ENCODE results near the gene CCL4. TPM values are rescaled to one million over a fixed set of nuclear protein-coding genes. Genes with fewer than 3 reads are reported as not detected.
"Not testable (repeated sequence)": the region's sequence is repeated elsewhere in the genome, so short reads cannot be mapped to it uniquely, and the experiment has no call there.

Gene CCL4
- total RNA-seq, 4 donors from 2014 or later, result 0.97 TPM; not detected in 3

DNA sequence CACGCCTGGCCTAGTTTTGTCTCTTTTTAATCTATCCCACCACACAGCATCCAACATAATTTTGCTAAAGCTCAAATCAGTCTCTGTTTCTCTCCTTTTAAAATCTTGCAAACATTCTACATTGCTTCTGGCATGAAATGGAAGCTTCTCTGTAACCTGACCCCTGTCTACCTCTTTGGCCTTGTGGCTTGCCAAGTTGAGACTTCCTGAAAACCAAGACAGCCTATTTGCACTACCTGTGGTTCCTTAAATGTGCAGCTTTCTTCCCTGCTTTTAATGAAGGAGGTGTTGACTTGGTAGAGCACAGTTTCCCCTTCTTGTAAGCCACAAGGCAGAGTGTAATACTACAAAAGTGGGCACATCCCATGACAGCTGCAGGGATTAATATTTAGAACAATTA is 7.6 kb upstream of the CCL4 start:
- 80% methylated on average over 1 of the region's 1 CpG for WGBS
- TF ChIP-seq EP300 (IDR thresholded peaks at IDR 0.05) (no peak), POLR2AphosphoS5 (IDR thresholded peaks at IDR 0.05) (no peak), POLR2A (IDR thresholded peaks at IDR 0.05) (no peak)
- TF ChIP-seq, protein P1, sequence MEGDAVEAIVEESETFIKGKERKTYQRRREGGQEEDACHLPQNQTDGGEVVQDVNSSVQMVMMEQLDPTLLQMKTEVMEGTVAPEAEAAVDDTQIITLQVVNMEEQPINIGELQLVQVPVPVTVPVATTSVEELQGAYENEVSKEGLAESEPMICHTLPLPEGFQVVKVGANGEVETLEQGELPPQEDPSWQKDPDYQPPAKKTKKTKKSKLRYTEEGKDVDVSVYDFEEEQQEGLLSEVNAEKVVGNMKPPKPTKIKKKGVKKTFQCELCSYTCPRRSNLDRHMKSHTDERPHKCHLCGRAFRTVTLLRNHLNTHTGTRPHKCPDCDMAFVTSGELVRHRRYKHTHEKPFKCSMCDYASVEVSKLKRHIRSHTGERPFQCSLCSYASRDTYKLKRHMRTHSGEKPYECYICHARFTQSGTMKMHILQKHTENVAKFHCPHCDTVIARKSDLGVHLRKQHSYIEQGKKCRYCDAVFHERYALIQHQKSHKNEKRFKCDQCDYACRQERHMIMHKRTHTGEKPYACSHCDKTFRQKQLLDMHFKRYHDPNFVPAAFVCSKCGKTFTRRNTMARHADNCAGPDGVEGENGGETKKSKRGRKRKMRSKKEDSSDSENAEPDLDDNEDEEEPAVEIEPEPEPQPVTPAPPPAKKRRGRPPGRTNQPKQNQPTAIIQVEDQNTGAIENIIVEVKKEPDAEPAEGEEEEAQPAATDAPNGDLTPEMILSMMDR (IDR thresholded peaks at IDR 0.05), result no peak
- Histone ChIP-seq H3K36me3 (no peaks in the 10 kb centered on the region), H3K4me3 (no peak overlapping the region), H3K27ac (no peak overlapping the region), H3K9me3 (no peaks in the 10 kb centered on the region), H3K27me3 (no peaks in the 10 kb centered on the region), H3K4me1 (no peaks in the 10 kb centered on the region)
- DNase-seq (ENCODE audit: low spot score in 2 of 2), result no peak

- not testable (repeated sequence) for H3K4me1 ChIP-seq; H3K27ac ChIP-seq; H3K4me3 ChIP-seq; H3K9me3 ChIP-seq; H3K27me3 ChIP-seq; DNase-seq (ENCODE audit: low spot score in 2 of 2); H3K36me3 ChIP-seq
- WGBS, result 88% methylated on average over 1 of the region's 1 CpG
Measured at GRCh38 chr17:36099004-36099403, 4.6 kb upstream of the CCL4 start.

DNA sequence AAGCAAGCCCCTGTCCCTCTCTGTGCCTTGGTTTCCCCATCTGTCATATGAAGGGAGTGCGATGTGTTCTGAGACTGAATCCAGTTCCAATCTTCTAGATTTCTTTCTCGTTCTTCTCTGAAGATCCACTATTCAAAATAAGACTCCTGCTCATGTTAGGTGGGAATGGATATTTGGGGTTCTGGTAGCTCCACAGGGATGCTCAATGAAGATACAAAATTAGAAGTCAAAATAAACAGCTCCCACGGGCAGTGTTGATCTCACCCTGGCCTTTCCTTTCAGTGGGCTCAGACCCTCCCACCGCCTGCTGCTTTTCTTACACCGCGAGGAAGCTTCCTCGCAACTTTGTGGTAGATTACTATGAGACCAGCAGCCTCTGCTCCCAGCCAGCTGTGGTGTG is 619 bp downstream of the CCL4 start:
- H3K9me3 ChIP-seq; H3K36me3 ChIP-seq; H3K4me1 ChIP-seq; H3K4me3 ChIP-seq; H3K27me3 ChIP-seq; DNase-seq (ENCODE audit: low spot score in 2 of 2); H3K27ac ChIP-seq: not testable (repeated sequence)
- 67% methylated on average over 6 of the region's 7 CpGs for WGBS

- Histone ChIP-seq H3K36me3 (no peaks in the 10 kb centered on the region), H3K4me3 (no peak overlapping the region), H3K27ac (no peak overlapping the region), H3K9me3 (no peaks in the 10 kb centered on the region), H3K4me1 (no peaks in the 10 kb centered on the region), H3K27me3 (peaks cover 5% of the 10 kb centered on the region)
- 49% methylated on average over 4 of the region's 4 CpGs for WGBS
- TF ChIP-seq POLR2A (IDR thresholded peaks at IDR 0.05) (no peak), EP300 (IDR thresholded peaks at IDR 0.05) (no peak), POLR2AphosphoS5 (IDR thresholded peaks at IDR 0.05) (no peak)
- TF ChIP-seq, protein P1 (IDR thresholded peaks at IDR 0.05), result no peak
- DNase-seq (ENCODE audit: low spot score in 2 of 2), result no peak
Measured at GRCh38 chr17:36104701-36105181, 1.1 kb downstream of the CCL4 start.

- H3K27ac ChIP-seq, result no peak overlapping the region
- TF ChIP-seq, protein P1 (IDR thresholded peaks at IDR 0.05), result no peak
- TF ChIP-seq POLR2A (IDR thresholded peaks at IDR 0.05), result no peak
- TF ChIP-seq EP300 (IDR thresholded peaks at IDR 0.05), result no peak
- no peak for TF ChIP-seq POLR2AphosphoS5 (IDR thresholded peaks at IDR 0.05)
- H3K9me3 ChIP-seq, result no peaks in the 10 kb centered on the region
- H3K4me3 ChIP-seq, result no peak overlapping the region
- no peaks in the 10 kb centered on the region for H3K36me3 ChIP-seq
- 81% methylated on average over 5 of the region's 5 CpGs for WGBS
- no peaks in the 10 kb centered on the region for H3K4me1 ChIP-seq
- peaks cover 6% of the 10 kb centered on the region for H3K27me3 ChIP-seq
- no peak for DNase-seq (ENCODE audit: low spot score in 2 of 2)
Measured at GRCh38 chr17:36105781-36106492, 2.3 kb downstream of the CCL4 start.

- Histone ChIP-seq H3K27me3 (peaks cover 6% of the 10 kb centered on the region), H3K4me3 (no peak overlapping the region), H3K4me1 (no peaks in the 10 kb centered on the region), H3K27ac (no peak overlapping the region), H3K36me3 (no peaks in the 10 kb centered on the region), H3K9me3 (no peaks in the 10 kb centered on the region)
- DNase-seq (ENCODE audit: low spot score in 2 of 2), result no peak
- no peak for TF ChIP-seq EP300 (IDR thresholded peaks at IDR 0.05)
- TF ChIP-seq, protein P1 (IDR thresholded peaks at IDR 0.05), result no peak
- no peak for TF ChIP-seq POLR2AphosphoS5 (IDR thresholded peaks at IDR 0.05)
- TF ChIP-seq POLR2A (IDR thresholded peaks at IDR 0.05), result no peak
- 88% methylated on average over 6 of the region's 6 CpGs for WGBS
Measured at GRCh38 chr17:36106493-36106835, 2.8 kb downstream of the CCL4 start.

Data from suprapubic skin (tissue), 4 donors.